CD14-positive monocyte (primary cell): Measurements from ENCODE around the gene BSPRY. TPM values are rescaled to one million over a fixed set of nuclear protein-coding genes. Genes with fewer than 3 reads are reported as not detected.
A peak's percentile ranks its signal among the peaks of the same experiment; 100 is the strongest.

Experiments used
- DNase-seq, 3 donors: peaks; one replicate each; pipeline ENCODE4 v3.0.0-alpha.2; 2011 to 2022
- H2AFZ ChIP-seq: 2 replicates; pipeline ENCODE4 v1.6.0; 2012; ENCODE audit warnings: mild to moderate bottlenecking, low read depth, low read length, inconsistent platforms; ENCODE audit not compliant: insufficient read depth, poor library complexity, severe bottlenecking
- H3K27ac ChIP-seq, 2 donors: 1 replicate in 1 of 2; 2 replicates in 1 of 2; pipeline ENCODE4 v1.5.1; 2012 to 2013; ENCODE audit warnings: low read length in 2 of 2, control low read depth in 1 of 2, inconsistent platforms in 1 of 2, low read depth in 1 of 2, mild to moderate bottlenecking in 1 of 2
- H3K27me3 ChIP-seq, 2 donors: one replicate each; pipeline versions ENCODE4 v1.6.0 to v1.6.1; 2011 to 2013; ENCODE audit warnings: low read length in 2 of 2; ENCODE audit not compliant: control insufficient read depth in 2 of 2, insufficient read depth in 2 of 2
- H3K36me3 ChIP-seq, 2 donors: replicated peaks in 1 of 2; 1 replicate in 1 of 2; 2 replicates in 1 of 2; pipeline versions ENCODE4 v1.5.1 to v1.6.1; 2012 to 2013; ENCODE audit warnings: low read length in 2 of 2, control low read depth in 1 of 2, inconsistent platforms in 1 of 2, mild to moderate bottlenecking in 1 of 2; ENCODE audit not compliant: insufficient read depth in 2 of 2, control insufficient read depth in 1 of 2
- H3K4me1 ChIP-seq, 2 donors: 1 replicate in 1 of 2; 2 replicates in 1 of 2; pipeline versions ENCODE4 v1.5.1 to v1.6.1; 2012 to 2013; ENCODE audit warnings: low read length in 2 of 2, control low read depth in 1 of 2, inconsistent platforms in 1 of 2, mild to moderate bottlenecking in 1 of 2, moderate library complexity in 1 of 2; ENCODE audit not compliant: insufficient read depth in 2 of 2, control insufficient read depth in 1 of 2
- H3K4me2 ChIP-seq: replicated peaks from 2 replicates; pipeline ENCODE3; 2012; ENCODE audit warnings: low read length, moderate library complexity, mild to moderate bottlenecking; ENCODE audit not compliant: poor library complexity, severe bottlenecking; ENCODE audit errors: extremely low read depth
- H3K4me3 ChIP-seq, 3 experiments: fragments of 200-600 bp in 1 of 3; sonication (generic) in 1 of 3; replicated peaks in 1 of 3; 1 replicate in 2 of 3; 2 replicates in 1 of 3; pipeline ENCODE4 v1.5.1; 2011 to 2013; ENCODE audit warnings: low read length in 3 of 3, mild to moderate bottlenecking in 3 of 3, control low read depth in 2 of 3, low read depth in 2 of 3, inconsistent platforms in 1 of 3, moderate library complexity in 1 of 3
- H3K79me2 ChIP-seq: 2 replicates; pipeline ENCODE4 v1.6.0; 2012; ENCODE audit warnings: mild to moderate bottlenecking, control low read depth, inconsistent platforms, low read length, moderate library complexity; ENCODE audit not compliant: insufficient read depth
- H3K9ac ChIP-seq: 2 replicates; pipeline ENCODE4 v1.6.0; 2017; ENCODE audit warnings: low read length, mild to moderate bottlenecking; ENCODE audit not compliant: insufficient read depth, poor library complexity, severe bottlenecking
- H3K9me3 ChIP-seq, 2 donors: replicated peaks in 1 of 2; 1 replicate in 1 of 2; 2 replicates in 1 of 2; pipeline versions ENCODE4 v1.5.1 to v1.6.1; 2012 to 2013; ENCODE audit warnings: low read length in 2 of 2, control low read depth in 1 of 2; ENCODE audit not compliant: control insufficient read depth in 1 of 2, insufficient read depth in 1 of 2
- H4K20me1 ChIP-seq: 2 replicates; pipeline ENCODE4 v1.6.0; 2012; ENCODE audit warnings: mild to moderate bottlenecking, low read length, control low read depth, moderate library complexity; ENCODE audit not compliant: insufficient read depth
- H3K27ac Mint-ChIP-seq, 7 donors: one replicate each; pipeline ENCODE4 v1.8.0; 2020; ENCODE audit warnings: mild to moderate bottlenecking in 7 of 7, mixed read lengths in 7 of 7, moderate library complexity in 6 of 7, inconsistent platforms in 2 of 7
- H3K27me3 Mint-ChIP-seq, 3 donors: one replicate each; pipeline ENCODE4 v1.8.0; 2021 to 2022; ENCODE audit warnings: low read depth in 3 of 3, mild to moderate bottlenecking in 3 of 3, mixed read lengths in 3 of 3, moderate library complexity in 3 of 3, inconsistent platforms in 1 of 3
- H3K36me3 Mint-ChIP-seq, 2 donors: one replicate each; pipeline ENCODE4 v1.8.0; 2020; ENCODE audit warnings: mixed read lengths in 2 of 2, inconsistent platforms in 1 of 2, mild to moderate bottlenecking in 1 of 2
- H3K4me1 Mint-ChIP-seq: one replicate; pipeline ENCODE4 v1.8.0; 2020; ENCODE audit warnings: mild to moderate bottlenecking, mixed read lengths
- H3K4me3 Mint-ChIP-seq, 2 donors: one replicate each; pipeline ENCODE4 v1.8.0; 2020; ENCODE audit warnings: mild to moderate bottlenecking in 2 of 2, mixed read lengths in 2 of 2, moderate library complexity in 1 of 2
- H3K9me3 Mint-ChIP-seq, 7 donors: one replicate each; pipeline ENCODE4 v1.8.0; 2020 to 2022; ENCODE audit warnings: mixed read lengths in 7 of 7, mild to moderate bottlenecking in 6 of 7, moderate library complexity in 6 of 7, inconsistent platforms in 2 of 7
- WGBS: methylation state at CpG from one replicate; pipeline ENCODE4 v1.1.5; 2013; ENCODE audit warnings: missing lambda C conversion rate; ENCODE audit not compliant: insufficient coverage; 5-methylcytosine and 5-hydroxymethylcytosine counted together
- intact Hi-C, 2 donors: fragments of 100-400 bp; cut with micrococcal nuclease; formaldehyde crosslinking; loops; one replicate each; pipeline versions ENCODE4 v1.15.0 to v1.15.1; 2023
- polyA plus RNA-seq, 3 donors: library from polyadenylated mRNA; depleted of rRNA in 1 of 3; unstranded in 2 of 3; stranded (reverse) in 1 of 3; fragments of 300-500 nt in 2 of 3; fragments of >200 nt in 1 of 3; fragmentation: Illumina TruSeq in 2 of 3; gene quantifications; 1 replicate in 2 of 3; 2 replicates in 1 of 3; pipeline ENCODE4 v1.2.3, GENCODE V29; 2012 to 2021
- TF ChIP-seq, protein P1 (sequence below): fragments of 200-600 bp; IDR thresholded peaks from one replicate; pipeline ENCODE4 v1.8.0; 2022; ENCODE audit warnings: antibody characterized with exemption, mild to moderate bottlenecking

BSPRY gene
- polyA plus RNA-seq, 3 donors, result 0.16 TPM; not detected in 2

DNA sequence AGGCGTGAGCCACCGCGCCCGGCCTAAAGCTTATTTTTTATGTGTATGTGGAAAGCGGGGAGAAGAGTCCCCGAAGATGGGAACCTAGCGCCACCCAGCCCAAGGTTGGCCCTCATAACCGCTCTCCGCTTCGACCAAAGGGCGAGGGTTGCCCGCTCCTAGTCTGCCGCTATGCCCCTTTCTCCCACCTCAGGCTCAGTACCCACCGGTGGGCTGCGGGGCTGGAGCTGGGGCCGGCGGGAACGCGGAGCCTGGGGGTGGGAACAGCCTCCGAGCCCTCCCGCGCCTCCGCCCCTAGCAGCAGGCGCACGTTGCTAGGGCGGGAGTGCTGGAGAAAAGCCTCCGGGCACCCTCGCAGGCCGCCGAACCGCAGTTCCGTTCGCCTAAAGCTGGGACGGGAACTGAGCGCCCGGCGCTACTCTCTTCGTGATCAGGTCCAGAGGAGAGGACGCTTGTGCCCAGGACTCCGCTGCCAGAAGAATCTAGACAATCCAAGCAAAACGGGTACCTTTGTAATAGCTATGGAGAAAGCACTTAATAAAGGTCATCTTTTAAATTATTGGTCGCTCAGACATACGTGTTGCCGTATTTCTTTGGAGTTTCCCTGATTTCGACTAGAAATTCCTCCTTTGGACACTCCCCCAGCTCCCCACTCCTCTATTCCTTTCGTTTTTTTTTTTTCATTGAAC is 9.2 kb upstream of the BSPRY start, which contains the start of gene WDR31:
WDR31 (minus strand) TSS at position 265 of the 689 bp plus-strand sequence. CDS start 8,253 bp downstream, outside the sequence.
- TF ChIP-seq, protein P1, sequence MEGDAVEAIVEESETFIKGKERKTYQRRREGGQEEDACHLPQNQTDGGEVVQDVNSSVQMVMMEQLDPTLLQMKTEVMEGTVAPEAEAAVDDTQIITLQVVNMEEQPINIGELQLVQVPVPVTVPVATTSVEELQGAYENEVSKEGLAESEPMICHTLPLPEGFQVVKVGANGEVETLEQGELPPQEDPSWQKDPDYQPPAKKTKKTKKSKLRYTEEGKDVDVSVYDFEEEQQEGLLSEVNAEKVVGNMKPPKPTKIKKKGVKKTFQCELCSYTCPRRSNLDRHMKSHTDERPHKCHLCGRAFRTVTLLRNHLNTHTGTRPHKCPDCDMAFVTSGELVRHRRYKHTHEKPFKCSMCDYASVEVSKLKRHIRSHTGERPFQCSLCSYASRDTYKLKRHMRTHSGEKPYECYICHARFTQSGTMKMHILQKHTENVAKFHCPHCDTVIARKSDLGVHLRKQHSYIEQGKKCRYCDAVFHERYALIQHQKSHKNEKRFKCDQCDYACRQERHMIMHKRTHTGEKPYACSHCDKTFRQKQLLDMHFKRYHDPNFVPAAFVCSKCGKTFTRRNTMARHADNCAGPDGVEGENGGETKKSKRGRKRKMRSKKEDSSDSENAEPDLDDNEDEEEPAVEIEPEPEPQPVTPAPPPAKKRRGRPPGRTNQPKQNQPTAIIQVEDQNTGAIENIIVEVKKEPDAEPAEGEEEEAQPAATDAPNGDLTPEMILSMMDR, result no peak
- peak within 1 kb of the TSS; percentile 58 for H3K9ac ChIP-seq
- peak within 1 kb of the TSS; percentile 64 to 91 (median 87) for H3K4me3 ChIP-seq
- DNase-seq, result peak; percentile 67 to 76 (median 70)
- H3K9me3 ChIP-seq, result no peaks in the 10 kb centered on the region
- H3K27ac Mint-ChIP-seq, result peak within 1 kb of the TSS in 5 of 7 donors; percentile 21 to 76 (median 26)
- intact Hi-C loops, result loop anchor here in 1 of 2 donors (10.0 kb wide), 1 partner anchor 65 kb away; the partner anchor contains the start of gene ALAD
- peak within 1 kb of the TSS; percentile 77 for H3K4me2 ChIP-seq
- no peaks in the 10 kb centered on the region for H3K79me2 ChIP-seq
- peak within 1 kb of the TSS; percentile 90 for H2AFZ ChIP-seq
- H3K4me1 Mint-ChIP-seq, result peaks cover 20% of the 10 kb centered on the region
- H3K27me3 ChIP-seq, result no peaks in the 10 kb centered on the region
- 0% methylated on average over 38 of the region's 46 CpGs for WGBS
- H4K20me1 ChIP-seq, result no peaks in the 10 kb centered on the region
- peak within 1 kb of the TSS in 1 of 2 donors; percentile 17 for H3K27ac ChIP-seq
- peak within 1 kb of the TSS; percentile 79 to 97 for H3K4me3 Mint-ChIP-seq
- no peaks in the 10 kb centered on the region for H3K36me3 ChIP-seq
- peaks cover 2 to 7% (median 4%) of the 10 kb centered on the region in 3 donors for H3K27me3 Mint-ChIP-seq
- no peaks in the 10 kb centered on the region for H3K9me3 Mint-ChIP-seq
- H3K4me1 ChIP-seq, result peaks cover 10 to 16% of the 10 kb centered on the region in 2 donors
- H3K36me3 Mint-ChIP-seq, result no peaks in the 10 kb centered on the region

DNA sequence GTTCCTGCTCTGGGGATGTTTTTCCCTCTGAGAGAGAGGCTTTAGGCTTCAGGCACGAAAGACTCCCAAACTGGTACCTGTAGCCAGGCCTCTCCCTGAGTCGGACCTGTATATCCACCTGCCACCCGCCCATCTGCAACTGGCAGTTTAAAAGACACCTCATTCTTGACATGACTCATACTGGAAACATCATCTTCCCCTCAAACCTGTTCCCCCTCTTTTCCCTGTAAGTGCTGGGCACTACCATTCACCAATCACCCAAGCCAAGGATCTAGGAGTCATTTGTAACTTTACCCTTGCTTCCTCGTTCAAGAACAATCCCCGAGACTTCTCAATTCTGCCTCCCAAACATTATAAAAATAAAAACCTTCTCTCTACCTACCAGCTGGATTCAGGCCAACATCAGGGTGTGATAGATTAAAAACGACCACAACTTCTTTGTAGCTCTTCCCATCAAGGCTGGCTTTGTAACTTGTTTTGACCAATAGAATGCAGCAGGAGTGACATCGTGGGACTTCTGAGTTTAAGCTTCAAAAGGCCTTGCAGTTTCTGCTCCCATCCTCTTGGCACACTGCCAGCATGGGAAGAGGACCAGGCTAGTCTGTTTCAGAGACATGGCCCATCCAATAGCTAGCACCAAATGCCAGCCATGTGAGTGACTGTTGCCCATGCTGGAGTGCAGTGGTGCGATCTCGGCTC is 7.5 kb upstream of the BSPRY start:
- Histone ChIP-seq H3K9me3 (no peaks in the 10 kb centered on the region), H3K4me3 (no peak overlapping the region), H3K27me3 (no peaks in the 10 kb centered on the region), H4K20me1 (no peaks in the 10 kb centered on the region), H3K9ac (no peak overlapping the region), H3K79me2 (no peaks in the 10 kb centered on the region), H3K4me1 (peaks cover 10 to 16% of the 10 kb centered on the region in 2 donors), H3K4me2 (no peak overlapping the region), H3K27ac (no peak overlapping the region), H2AFZ (peak overlapping the region; percentile 39), H3K36me3 (no peaks in the 10 kb centered on the region)
- peaks cover 2 to 7% (median 4%) of the 10 kb centered on the region in 3 donors for H3K27me3 Mint-ChIP-seq
- TF ChIP-seq, protein P1, result no peak
- intact Hi-C loops, result loop anchor here in 1 of 2 donors (10.0 kb wide), 1 partner anchor 63 kb away; the partner anchor contains the start of gene ALAD
- no peak overlapping the region for H3K27ac Mint-ChIP-seq
- peaks cover 20% of the 10 kb centered on the region for H3K4me1 Mint-ChIP-seq
- no peak overlapping the region for H3K4me3 Mint-ChIP-seq
- DNase-seq, result no peak
- H3K36me3 Mint-ChIP-seq, result no peaks in the 10 kb centered on the region
- H3K9me3 Mint-ChIP-seq, result no peaks in the 10 kb centered on the region
- 83% methylated on average over 8 of the region's 9 CpGs for WGBS
